ENCODE data around the gene AMN.
"Not testable (repeated sequence)": the region's sequence is repeated elsewhere in the genome, so short reads cannot be mapped to it uniquely, and the experiment has no call there.

AMN gene

DNA sequence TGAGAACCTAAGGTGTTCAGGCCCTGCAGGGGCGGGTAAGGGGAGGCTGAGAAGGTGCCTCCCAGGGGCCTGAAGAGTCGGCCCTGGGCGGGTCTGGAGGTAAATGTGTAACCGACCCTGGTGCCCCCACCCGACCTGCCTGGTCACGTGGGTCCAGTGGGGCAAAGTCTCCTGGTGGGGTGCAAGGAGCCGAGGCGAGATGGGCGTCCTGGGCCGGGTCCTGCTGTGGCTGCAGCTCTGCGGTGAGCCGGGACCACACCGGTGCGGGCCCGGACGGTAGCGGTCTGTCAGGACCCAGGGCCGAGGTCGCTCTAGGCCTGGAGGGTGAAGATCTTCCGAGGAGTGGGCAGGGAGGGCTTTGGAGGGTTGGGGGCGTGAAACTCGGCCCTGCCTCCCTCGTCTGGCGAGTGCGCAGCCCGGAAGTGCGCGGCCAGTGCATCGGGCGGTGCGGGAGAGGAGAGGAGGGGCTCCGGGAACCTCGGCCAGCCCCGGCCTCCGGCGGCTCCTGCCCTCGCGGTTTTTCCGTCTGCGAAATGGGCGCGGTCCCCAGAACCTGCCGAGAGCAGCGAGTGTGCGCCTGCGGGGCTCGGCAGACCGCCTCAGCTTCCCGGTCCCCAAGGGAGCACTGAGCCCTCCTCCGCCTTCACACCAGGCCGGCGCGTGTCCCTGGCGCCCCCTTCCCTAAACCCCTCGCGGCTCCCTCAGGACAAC lies at the start of gene AMN:
Gene AMN (plus strand): TSS at position 174 of the 711 bp plus-strand sequence. CDS start 26 bp downstream, at position 200.
- FAIRE-seq = peak; percentile 33

DNA sequence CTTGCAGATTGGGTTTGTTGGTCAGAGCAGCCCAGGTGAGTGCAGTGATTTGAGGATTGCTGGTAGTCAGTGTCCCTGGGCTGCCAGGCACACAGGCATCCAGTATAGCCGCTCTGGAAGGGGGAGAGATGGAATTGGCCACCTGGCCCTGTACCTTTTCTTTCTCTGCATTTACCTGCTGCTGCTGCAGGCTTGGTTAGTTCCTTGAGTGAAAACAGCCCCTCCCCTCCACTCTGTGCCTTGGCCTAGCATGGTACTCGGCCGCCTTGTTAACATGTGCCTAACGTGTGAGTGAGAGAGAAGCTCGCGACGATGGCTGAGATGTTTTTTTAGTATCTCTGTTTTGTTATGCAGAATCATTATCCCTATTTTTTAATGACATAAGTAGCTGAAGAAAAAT lies 49.3 kb upstream of the AMN start:
- DNase-seq (ENCODE audit: insufficient read length, low spot score) (no peak), FAIRE-seq (no peak)

More for the DNA sequence above, at the start of gene AMN:
- DNase-seq (ENCODE audit: insufficient read length, low spot score) = no peak

DNA sequence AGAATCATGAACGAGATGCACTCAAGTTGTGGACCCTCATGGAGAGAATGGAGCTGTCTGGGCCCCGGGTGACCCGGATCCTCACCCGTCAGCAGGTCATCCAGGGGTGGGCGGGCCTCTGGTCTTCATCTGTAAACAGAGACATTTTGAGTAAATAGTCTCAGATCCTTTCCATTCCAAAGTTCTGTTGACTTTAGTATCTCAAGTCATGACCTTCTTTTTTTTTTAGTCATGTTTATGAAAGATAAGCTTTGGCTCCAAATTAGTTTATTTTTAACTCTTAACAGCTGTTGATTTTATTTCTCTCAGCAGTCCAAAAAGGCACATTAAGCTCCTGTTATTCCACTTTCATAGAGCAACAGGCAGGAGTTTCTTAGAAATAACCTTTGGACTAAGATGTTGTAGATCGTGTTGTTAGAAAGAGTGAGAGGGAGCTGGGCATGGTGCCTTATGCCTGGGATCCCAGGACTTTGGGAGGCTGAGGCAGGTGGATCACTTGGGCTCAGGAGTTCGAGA lies 48.9 kb upstream of the AMN start:
- no peak for DNase-seq (ENCODE audit: insufficient read length, low spot score)
- FAIRE-seq = no peak

DNA sequence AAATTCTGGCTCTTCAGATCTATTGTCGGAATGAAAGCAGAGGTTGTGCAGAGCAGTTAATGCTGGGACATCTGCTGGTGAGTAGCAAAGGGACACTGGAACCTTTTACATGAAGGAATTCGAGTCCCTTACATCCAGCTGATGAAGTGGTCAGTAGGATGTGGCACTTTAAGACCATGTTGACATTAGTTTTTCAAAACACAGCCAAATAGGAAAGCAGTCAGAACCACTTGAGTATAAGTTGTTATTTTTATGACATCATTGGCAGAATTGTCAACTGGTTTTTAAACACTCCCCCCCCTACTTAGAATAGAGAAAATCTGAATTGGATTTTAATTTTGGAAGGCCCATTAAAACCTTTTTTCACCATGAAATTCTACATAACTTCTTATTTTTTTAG lies 46.8 kb upstream of the AMN start:
- no peak for DNase-seq (ENCODE audit: insufficient read length, low spot score)
- no peak for FAIRE-seq

DNA sequence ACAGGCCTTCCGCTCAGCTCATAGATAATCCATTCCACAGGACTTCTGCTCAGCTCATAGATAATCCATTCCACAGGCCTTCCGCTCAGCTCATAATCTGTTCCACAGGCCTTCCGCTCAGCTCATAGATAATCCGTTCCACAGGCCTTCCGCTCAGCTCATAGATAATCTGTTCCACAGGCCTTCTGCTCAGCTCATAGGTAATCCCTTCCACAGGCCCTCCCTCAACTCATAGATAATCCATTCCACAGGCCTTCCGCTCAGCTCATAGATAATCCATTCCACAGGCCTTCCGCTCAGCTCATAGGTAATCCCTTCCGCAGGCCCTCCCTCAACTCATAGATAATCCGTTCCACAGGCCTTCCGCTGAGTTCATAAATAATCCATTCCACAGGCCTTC lies 45.0 kb upstream of the AMN start:
- FAIRE-seq; DNase-seq (ENCODE audit: insufficient read length, low spot score): not testable (repeated sequence)

DNA sequence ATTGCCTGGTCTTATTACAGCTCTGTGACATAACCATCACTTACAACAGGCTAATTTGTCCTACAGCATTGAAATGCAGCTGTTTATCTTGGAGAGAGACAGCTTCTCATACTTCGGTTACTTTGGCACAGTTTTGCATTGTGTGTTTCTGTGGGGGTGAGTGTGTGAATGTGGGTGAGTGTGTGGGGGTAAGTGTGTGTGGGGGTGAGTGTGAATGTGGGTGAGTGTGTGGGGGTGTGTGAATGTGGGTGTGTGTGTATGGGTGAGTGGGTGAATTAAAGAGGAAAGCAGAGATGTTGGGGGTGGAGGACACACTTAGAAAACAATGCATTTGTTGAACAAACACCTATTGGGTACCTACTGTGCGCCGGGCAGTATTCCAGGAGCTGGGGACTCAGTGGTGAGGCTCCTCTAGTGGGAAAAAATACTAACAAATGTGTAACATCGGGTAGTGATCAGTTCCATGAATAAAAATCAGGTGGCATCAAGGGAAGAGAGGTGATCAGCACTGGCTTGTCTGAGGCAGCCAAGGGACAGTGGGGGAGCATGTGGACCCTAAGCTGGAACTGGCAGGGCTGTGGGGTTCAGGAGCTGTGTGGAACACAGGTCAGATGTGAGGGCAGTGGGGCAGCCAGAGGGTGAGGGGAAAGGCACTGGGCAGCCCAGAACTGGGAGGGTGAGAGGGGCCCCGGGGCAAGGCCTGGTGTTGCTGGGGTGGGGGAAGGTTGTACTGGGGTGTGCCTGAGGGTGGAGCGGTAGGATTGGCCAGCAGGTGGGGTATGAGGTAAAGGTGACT lies 44.1 kb upstream of the AMN start:
- no peak for DNase-seq (ENCODE audit: insufficient read length, low spot score)
- no peak for FAIRE-seq

DNA sequence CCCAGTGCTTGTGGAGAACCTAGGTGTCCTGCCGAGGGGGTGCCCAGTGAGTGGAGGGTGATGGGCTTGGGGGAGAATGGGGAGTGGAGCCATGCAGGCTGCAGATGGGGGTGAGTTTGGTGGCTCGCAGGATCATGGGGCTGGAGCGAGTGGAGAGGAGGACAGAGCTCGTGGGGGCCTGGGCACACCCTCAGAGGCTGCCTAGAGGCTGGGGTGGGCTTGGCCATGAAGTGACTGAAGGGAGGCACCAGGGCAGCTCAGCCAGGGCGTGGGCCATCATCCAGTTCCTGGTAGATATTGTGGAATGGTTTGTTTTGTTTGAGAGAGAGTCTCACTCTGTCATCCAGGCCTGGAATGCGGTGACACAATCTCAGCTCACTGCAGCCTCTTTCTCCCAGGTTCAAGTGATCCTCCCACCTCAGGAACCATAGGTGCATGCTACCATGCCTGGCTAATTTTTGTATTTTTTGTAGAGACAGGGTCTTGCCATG lies 43.4 kb upstream of the AMN start:
- FAIRE-seq = no peak
- DNase-seq (ENCODE audit: insufficient read length, low spot score) = no peak

DNA sequence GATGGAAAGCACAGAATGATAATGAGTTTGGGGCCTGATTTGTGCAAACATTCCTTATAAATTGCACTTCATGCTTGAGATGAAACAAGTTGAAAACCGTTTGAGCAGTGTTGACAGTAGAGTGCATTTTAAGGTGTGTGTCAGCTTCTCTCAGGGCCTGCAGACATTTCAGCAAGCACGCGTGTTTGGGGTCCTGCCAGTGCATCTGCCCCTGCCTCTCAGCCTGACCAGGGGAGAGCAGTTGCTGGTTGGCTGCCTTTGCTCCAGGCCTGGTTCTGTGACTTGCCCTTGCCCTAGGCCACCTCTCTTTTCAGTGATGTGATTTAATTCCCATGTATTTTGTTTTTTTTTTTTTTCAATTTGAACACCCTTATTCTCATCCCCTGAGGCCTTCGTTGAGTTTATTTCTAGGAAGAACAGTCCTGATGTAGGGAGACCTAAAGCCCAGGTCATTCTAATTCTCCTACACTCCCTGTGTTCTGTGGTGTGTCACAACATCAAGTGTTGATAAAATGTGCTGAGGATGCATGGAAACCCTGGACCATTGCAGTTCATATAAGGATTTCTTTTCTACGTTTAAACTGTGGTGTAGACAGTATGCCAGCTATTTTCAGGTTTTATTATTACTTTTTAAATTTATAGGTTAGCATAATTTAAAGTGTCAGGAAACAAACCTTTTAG lies 40.1 kb upstream of the AMN start:
- no peak for FAIRE-seq
- no peak for DNase-seq (ENCODE audit: insufficient read length, low spot score)

DNA sequence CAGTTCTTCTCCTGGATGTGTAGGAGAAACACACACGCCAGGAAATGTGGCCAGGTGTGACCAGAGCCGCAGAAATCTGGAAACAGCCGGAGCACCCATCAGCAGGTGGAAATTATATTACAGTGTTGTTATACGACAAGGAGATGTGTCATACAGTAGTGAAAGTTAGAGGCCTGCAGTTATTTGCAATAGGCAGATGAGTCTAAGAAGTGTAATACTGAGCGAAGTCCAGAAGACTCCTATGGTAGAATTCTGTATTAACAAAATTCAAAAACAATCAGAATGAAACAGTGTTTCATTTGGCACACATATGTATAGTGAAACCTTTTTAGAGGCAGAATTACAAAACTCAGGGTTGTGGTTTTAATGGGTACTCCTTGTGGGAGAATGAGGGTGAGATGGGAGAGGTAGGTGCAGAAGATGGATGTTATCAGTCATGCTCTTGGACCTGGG lies 39.3 kb upstream of the AMN start:
- FAIRE-seq = no peak

DNA sequence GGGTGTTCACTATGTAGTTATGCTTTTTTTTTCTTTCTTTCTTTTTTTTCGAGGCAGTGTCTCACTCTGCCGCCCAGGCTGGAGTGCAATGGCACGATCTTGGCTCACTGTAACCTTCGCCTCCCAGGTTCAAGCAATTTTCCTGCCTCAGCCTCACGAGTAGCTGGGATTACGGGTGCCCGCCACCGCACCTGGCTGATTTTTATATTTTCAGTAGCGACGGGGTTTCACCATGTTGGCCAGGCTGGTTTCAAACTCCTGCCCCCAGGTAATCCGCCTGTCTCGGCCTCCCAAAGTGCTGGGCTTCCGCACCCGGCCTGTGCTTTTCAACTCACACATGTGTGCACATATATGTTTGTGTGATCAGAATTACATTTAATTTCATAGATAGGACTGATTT lies 38.9 kb upstream of the AMN start:
- DNase-seq (ENCODE audit: insufficient read length, low spot score) (no peak), FAIRE-seq (no peak)

More for the DNA sequence above, 39.3 kb upstream of the AMN start:
- DNase-seq (ENCODE audit: insufficient read length, low spot score) = no peak

DNA sequence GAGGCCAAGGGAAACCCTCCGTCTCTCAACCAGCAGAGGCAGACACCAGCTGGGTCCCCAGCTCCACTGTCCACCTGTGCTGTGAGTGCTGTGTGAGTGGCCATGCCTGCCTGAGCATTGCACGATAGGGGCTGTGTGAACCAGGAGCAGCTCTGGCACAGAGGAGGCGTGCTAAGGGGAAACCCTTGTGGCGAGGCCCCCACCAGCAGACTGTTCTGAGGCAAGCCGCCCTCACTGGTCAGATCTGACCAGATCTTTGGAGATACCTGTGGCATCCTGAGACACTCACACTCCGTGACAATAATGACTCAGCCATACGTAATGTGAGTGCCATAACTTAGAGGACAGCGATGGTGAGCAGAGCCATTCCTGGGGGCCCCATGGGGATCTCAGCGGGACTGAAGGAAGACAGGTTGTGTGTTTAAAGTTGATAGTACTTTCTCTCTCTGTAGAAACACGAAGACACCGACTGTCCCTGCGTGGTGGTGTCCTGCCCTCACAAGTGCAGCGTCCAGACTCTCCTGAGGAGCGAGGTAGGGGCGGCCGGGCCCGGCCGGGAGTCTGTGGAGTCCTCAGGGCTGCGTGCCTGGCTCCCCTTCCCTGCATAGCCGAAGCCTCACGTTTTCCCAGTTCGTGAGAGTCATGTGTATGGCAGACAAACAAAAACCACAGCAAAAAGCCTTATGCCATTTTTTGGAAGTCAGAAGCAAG lies 36.6 kb upstream of the AMN start:
- FAIRE-seq = no peak
- DNase-seq (ENCODE audit: insufficient read length, low spot score) = no peak

DNA sequence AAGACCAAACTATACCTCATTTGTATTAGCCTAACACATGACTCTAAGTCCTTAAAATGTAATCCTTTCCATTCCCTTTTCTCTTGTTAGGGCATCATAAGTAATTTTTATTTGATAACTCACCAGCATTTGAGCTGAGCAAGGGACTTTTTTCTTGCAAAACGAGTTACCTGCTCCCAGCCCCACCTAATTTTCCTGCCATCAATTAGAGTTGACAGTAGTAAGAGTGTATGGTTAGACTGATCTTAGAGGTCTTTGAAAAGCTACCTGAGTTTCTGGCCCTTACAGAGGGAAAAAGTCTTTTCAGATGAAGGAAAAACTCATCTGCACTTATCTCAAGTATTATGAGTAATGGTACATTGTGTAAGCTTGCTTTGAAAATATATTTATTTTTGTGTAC lies 33.7 kb upstream of the AMN start:
- FAIRE-seq = no peak

DNA sequence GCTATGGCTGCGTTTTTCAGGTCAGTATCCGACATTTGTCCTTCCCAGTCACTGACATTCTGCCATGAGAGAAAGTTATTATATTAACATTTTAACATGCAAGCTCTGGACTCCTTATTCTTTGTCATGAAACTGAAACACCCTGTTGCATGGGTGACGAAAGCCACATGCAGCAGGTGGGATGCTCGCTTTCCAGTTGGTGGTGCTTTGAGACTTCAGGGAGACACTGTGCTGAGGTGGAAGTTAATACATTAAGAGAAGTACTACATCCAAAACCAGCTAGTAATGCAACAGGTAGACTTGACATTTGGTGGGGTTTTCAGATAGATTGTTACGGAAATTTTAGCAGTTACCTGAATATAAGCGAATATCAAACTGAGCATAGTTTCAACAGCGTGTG lies 32.8 kb upstream of the AMN start:
- no peak for FAIRE-seq

More for the DNA sequence above, 33.7 kb upstream of the AMN start:
- no peak for DNase-seq (ENCODE audit: insufficient read length, low spot score)

DNA sequence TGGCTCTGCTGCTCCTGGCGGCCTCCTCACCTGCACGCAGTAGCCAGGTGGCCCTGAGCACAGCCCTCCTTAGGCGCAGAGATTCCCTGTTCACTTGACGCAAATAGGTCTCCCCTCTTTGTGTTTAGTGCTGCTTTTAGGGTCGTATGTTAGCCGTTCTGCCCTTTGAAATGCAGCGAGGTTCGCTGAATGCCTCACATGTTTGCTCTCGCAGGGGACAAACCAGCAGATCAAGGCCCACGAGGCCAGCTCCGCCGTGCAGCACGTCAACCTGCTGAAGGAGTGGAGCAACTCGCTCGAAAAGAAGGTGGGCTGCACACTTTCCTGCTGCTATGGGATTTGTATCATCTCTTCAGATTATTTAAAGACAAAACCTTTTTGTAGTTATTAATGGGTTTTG lies 31.4 kb upstream of the AMN start:
- DNase-seq (ENCODE audit: insufficient read length, low spot score) (no peak), FAIRE-seq (no peak)

More for the DNA sequence above, 32.8 kb upstream of the AMN start:
- DNase-seq (ENCODE audit: insufficient read length, low spot score) = no peak

DNA sequence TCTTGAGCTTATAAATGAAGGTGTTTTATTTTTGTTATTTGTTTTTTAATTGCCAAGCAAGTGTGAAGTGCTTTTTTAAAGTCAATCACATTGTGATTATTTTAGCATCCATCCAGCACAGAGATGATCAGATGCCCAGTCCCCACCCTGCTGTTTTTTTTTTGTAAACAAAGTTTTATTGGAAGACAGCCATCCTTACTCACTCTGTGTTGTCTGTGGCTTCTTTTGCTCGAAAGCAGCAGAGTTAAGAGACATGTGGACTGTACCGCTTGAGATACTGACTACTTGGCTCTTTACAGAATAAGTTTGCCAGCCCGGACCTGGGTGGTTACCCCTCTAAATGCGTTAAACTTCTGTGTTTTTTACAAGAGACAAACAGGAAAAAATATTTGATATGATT lies 30.9 kb upstream of the AMN start:
- no peak for DNase-seq (ENCODE audit: insufficient read length, low spot score)

DNA sequence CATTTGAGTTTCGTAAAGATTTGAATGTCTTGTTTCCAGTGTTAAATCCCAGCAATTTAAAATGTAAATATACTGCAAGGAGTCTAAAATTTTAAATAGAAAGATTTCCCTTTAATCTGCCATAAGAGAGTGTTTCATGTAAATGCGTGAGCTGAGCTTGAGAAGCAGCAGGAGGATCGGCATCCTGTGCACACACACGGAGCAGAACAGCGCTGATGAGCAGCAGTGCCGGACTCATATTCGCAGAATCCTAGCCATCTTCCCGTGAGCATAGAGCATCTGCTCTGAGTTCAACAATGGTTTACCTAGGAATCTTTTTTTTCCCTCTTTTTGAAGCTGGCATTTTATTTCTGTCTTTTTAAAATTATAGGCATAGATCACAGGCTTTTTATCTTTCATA lies 29.8 kb upstream of the AMN start:
- FAIRE-seq (no peak), DNase-seq (ENCODE audit: insufficient read length, low spot score) (no peak)

More for the DNA sequence above, 30.9 kb upstream of the AMN start:
- FAIRE-seq = no peak

DNA sequence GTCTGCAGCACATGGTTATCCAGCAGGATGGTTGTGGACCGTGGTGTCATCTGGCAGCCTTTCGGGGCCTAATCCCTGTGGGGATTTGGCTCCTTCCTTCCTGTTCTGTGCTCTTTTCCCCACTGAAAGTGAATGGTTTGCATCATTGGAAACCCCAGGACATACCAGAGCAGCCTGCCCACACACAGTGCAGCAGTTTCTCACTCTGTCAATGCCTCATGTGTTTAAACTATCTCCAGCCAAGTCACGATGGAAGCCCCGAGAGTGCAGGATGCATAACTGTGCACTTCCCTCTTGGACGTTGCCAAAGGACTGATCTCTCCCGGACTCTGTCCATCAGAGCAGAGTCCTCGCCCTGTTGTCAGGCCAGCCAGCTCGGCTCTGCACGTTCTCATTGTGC lies 29.0 kb upstream of the AMN start:
- DNase-seq (ENCODE audit: insufficient read length, low spot score) (no peak), FAIRE-seq (no peak)

DNA sequence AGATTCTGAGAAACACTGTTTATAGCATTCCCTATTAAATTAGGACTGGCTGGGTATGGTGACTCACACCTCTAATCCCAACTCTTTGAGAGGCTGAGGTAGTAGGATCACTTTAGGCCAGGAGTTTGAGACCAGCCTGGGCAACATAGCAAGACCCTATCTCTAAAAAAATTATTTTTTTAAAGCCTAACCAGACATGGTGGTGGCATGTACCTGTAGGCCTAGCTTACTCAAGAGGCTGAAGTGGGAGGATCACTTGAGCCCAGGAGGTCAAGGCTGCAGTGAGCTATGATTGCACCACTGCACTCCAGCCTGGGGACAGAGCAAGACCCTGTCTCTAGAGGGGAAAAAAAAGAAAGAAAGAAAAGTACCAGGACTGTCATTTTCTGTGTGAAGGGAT lies 25.7 kb upstream of the AMN start:
- DNase-seq (ENCODE audit: insufficient read length, low spot score); FAIRE-seq: not testable (repeated sequence)

DNA sequence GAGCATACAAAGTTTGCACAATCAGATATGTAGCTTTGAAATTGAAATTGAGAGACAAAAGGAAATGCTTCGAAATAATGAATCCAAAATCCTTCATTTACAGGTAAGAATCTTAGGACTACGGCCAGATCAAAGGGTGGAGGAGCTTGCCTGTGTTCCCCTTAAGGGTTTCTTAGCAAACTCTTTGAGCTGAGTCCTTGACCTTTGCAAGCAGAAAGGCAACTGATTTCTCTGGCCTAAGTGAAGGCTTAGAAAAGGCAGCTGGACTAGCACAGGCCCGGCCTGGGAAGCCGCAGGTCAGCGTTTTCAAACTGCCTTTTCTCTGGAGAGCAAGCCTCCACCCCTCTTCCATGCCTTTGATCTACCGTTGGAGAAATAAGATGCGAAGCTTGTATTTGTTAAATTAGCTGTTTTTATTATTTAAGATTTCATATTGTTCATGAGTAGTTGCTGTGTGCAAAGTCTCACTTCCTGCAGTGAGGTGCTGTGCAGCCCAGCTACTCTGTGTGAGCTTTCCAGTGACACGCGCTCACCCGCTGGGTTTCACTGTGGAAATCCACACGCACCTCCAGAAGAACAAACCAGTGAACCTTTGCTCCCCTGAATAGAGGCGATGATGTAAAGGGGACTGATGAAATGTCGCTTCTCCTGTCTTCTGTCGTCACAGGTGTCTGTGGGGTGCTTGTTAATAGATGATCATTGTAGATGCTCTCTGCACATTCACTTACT lies 25.0 kb upstream of the AMN start:
- no peak for FAIRE-seq
- no peak for DNase-seq (ENCODE audit: insufficient read length, low spot score)

DNA sequence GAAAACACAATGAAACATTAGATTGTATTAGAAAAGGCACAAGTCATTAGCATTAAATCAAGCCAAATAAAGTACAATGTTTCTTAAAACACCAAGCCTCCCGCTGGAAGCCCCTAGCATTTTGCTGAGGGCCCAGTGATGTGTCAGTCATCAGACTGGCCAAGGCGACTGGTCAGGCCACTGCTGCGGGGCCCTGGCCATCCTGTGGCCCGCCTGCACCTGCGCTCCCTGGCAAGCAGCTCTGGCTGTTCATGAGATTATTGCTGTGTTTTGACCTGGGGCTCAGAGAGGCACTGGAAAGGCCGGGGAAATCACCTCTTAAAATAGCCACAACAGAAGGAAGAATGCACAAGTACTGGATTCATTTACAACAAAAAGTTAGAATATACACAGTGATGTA lies 24.2 kb upstream of the AMN start:
- FAIRE-seq (no peak), DNase-seq (ENCODE audit: insufficient read length, low spot score) (no peak)
